Endothelial cell of umbilical vein (primary cell): ENCODE measurements around the gene IRX3. TPM values are rescaled to one million over a fixed set of nuclear protein-coding genes. Genes with fewer than 3 reads are reported as not detected.

Experiments used
- BruUV-seq: library from RNA; stranded (reverse); fragments of 400-500 nt; replicated peaks from 2 replicates; lab custom pipeline; 2021; lab: Mats Ljungman, UMichigan
- CTCF ChIA-PET: fragments of 300-600, 350-600 bp; sonication (Branson Sonifier 250); formaldehyde crosslinking; loops from one replicate; lab custom pipeline; 2021; ENCODE audit warnings: antibody characterized with exemption, inconsistent platforms; lab: Charles Lee
- POLR2A ChIA-PET: fragments of 300-600, 350-600 bp; sonication (Branson Sonifier 250); formaldehyde crosslinking; loops from one replicate; lab custom pipeline; 2021; ENCODE audit warnings: antibody characterized with exemption, inconsistent platforms; lab: Charles Lee
- DNase-seq: peaks from one replicate; pipeline ENCODE4 v3.0.0-alpha.2; 2011; ENCODE audit warnings: low read depth, low spot score
- FAIRE-seq: peaks from 2 replicates; lab custom pipeline; 2011; peaks lifted over from hg19 to GRCh38; lab: Jason Lieb, UNC
- H2AFZ ChIP-seq: 2 replicates; pipeline ENCODE4 v1.6.0; 2012; ENCODE audit warnings: low read depth, low read length, control low read depth, inconsistent platforms
- H3K27ac ChIP-seq: 2 replicates; pipeline ENCODE4 v1.5.1; 2011; ENCODE audit warnings: low read depth, mild to moderate bottlenecking, control low read depth, low read length, moderate library complexity; ENCODE audit not compliant: insufficient read depth
- H3K27me3 ChIP-seq, 2 experiments: 2 replicates each; pipeline versions ENCODE4 v1.6.0 to v1.6.1; 2011; ENCODE audit warnings: low read length in 2 of 2, mixed read lengths in 1 of 2; ENCODE audit not compliant: control insufficient read depth in 2 of 2, insufficient read depth in 2 of 2
- H3K36me3 ChIP-seq, 2 experiments: 2 replicates in 1 of 2; 3 replicates in 1 of 2; pipeline ENCODE4 v1.5.1; 2011; ENCODE audit warnings: low read length in 2 of 2, mild to moderate bottlenecking in 1 of 2, moderate library complexity in 1 of 2; ENCODE audit not compliant: control insufficient read depth in 2 of 2, insufficient read depth in 2 of 2; ENCODE audit errors: extremely low read depth in 1 of 2
- H3K4me1 ChIP-seq: 3 replicates; pipeline ENCODE4 v1.5.1; 2011; ENCODE audit warnings: mild to moderate bottlenecking, low read length; ENCODE audit not compliant: control insufficient read depth, insufficient read depth; ENCODE audit errors: extremely low read depth
- H3K4me2 ChIP-seq: 2 replicates; pipeline ENCODE4 v1.6.1; 2011; ENCODE audit warnings: low read length, control low read depth, mixed read lengths; ENCODE audit not compliant: insufficient read depth
- H3K4me3 ChIP-seq, 3 experiments: fragments of 200-600 bp in 1 of 3; sonication (generic), shearing (Covaris generic) in 1 of 3; replicated peaks in 1 of 3; 2 replicates each; pipeline ENCODE4 v1.5.1; 2011 to 2016; ENCODE audit warnings: control low read depth in 3 of 3, low read length in 3 of 3, mild to moderate bottlenecking in 2 of 3, inconsistent platforms in 1 of 3, low read depth in 1 of 3, moderate library complexity in 1 of 3; ENCODE audit not compliant: insufficient read depth in 1 of 3
- H3K79me2 ChIP-seq: 2 replicates; pipeline ENCODE4 v1.6.0; 2012; ENCODE audit warnings: low read length, inconsistent platforms; ENCODE audit not compliant: control insufficient read depth, insufficient read depth
- H3K9ac ChIP-seq: replicated peaks from 2 replicates; pipeline ENCODE3; 2011; ENCODE audit warnings: low read length, control low read depth; ENCODE audit not compliant: insufficient read depth; ENCODE audit errors: extremely low read depth
- H3K9me1 ChIP-seq: replicated peaks from 3 replicates; pipeline ENCODE4 v1.6.0; 2011; ENCODE audit warnings: mild to moderate bottlenecking, low read length; ENCODE audit not compliant: control insufficient read depth, insufficient read depth; ENCODE audit errors: extremely low read depth
- H3K9me3 ChIP-seq: replicated peaks from 2 replicates; pipeline ENCODE4 v1.5.1; 2012; ENCODE audit warnings: low read length, inconsistent platforms; ENCODE audit not compliant: control insufficient read depth, insufficient read depth
- H4K20me1 ChIP-seq: replicated peaks from 2 replicates; pipeline ENCODE3; 2011; ENCODE audit warnings: mild to moderate bottlenecking, low read length; ENCODE audit not compliant: control insufficient read depth, insufficient read depth; ENCODE audit errors: extremely low read depth
- EZH2 ChIP-seq: IDR thresholded peaks from 2 replicates; pipeline ENCODE4 v1.6.1; 2012; ENCODE audit warnings: borderline replicate concordance, low read depth, mild to moderate bottlenecking, moderate library complexity, low read length, inconsistent platforms; ENCODE audit not compliant: severe bottlenecking
- FOS ChIP-seq: IDR thresholded peaks from 2 replicates; pipeline ENCODE4 v1.6.1; 2011; ENCODE audit warnings: mild to moderate bottlenecking, low read length, moderate library complexity, borderline replicate concordance; ENCODE audit not compliant: insufficient read depth
- GATA2 ChIP-seq: IDR thresholded peaks from 2 replicates; pipeline ENCODE4 v1.7.0; 2011; ENCODE audit warnings: low read depth, mild to moderate bottlenecking, moderate library complexity, mixed read lengths, low read length; ENCODE audit not compliant: insufficient read length, insufficient read depth
- JUN ChIP-seq: IDR thresholded peaks from 2 replicates; pipeline ENCODE4 v1.6.1; 2011; ENCODE audit warnings: borderline replicate concordance, low read depth; ENCODE audit not compliant: insufficient read length, insufficient read depth
- MAX ChIP-seq: IDR thresholded peaks from 2 replicates; pipeline ENCODE4 v1.6.1; 2011; ENCODE audit not compliant: insufficient read depth, insufficient read length
- MYC ChIP-seq: IDR thresholded peaks from one replicate; pipeline ENCODE4 v1.6.1; 2011; ENCODE audit warnings: mild to moderate bottlenecking, low read depth, low read length
- POLR2A ChIP-seq: IDR thresholded peaks from 2 replicates; pipeline ENCODE4 v1.6.1; 2012; ENCODE audit warnings: low read depth, mild to moderate bottlenecking, control low read depth, low read length
- POLR2AphosphoS5 ChIP-seq: IDR thresholded peaks from 2 replicates; pipeline ENCODE4 v1.6.1; 2012; ENCODE audit warnings: low read depth, mild to moderate bottlenecking, control low read depth, low read length, moderate library complexity; ENCODE audit not compliant: insufficient read depth
- dilution Hi-C: fragments of 300-500 bp; cut with MboI; formaldehyde crosslinking; loops from one replicate; pipeline ENCODE4 v1.15.0; 2019; ENCODE audit warnings: low sequenced_read_pairs; ENCODE audit not compliant: extremely low pct_ligation_motif_present
- intact Hi-C: fragments of 100-400 bp; cut with micrococcal nuclease; formaldehyde crosslinking; loops from one replicate; pipeline ENCODE4 v1.10.0; 2022
- polyA plus RNA-seq, 4 experiments: library from polyadenylated mRNA; depleted of rRNA in 3 of 4; stranded (reverse) in 3 of 4; unstranded in 1 of 4; fragments of >200 nt; gene quantifications; 2 replicates each; pipeline versions ENCODE4 v1.2.1 to v1.2.3, GENCODE V29; 2011 to 2012; ENCODE audit warnings: missing spikeins in 1 of 4
- total RNA-seq: library from RNA; stranded (reverse); gene quantifications from 2 replicates; pipeline ENCODE4 v1.2.3, GENCODE V29; 2021
- TF ChIP-seq, protein P1 (sequence below), 2 donors: IDR thresholded peaks; 1 replicate in 1 of 2; 2 replicates in 1 of 2; pipeline ENCODE4 v1.5.1; 2011; ENCODE audit warnings: low read length in 2 of 2, mild to moderate bottlenecking in 2 of 2, moderate library complexity in 2 of 2, control low read depth in 1 of 2, inconsistent platforms in 1 of 2, low read depth in 1 of 2; ENCODE audit not compliant: insufficient read depth in 1 of 2; ENCODE audit errors: extremely low read depth in 1 of 2

Gene IRX3
- total and polyA plus RNA-seq, 2 donors (not counting 3 experiments of a cell fraction or from before 2014, with no cell fraction given) = not detected

DNA sequence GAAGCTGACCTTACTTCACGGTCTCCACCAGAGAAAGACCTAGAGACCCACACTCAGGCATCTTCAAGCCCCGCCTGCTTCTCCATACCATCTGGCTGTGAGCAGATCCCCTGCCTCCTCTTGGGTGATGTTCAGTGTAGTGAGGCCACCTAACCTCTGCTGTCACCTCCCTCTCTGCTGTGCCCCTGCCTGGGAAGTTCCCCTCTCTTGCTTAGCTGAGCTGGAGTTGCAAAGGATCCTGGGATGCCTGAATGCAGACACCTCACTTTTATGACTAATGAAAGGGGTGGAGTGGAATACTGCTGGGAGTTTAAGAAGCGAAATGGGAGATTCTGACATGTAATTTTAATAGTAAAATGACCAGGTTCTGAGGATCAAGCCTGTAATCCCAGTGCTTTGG lies 5.8 kb downstream of the IRX3 start:
- H3K4me2 ChIP-seq = no peak overlapping the region
- ChIA-PET POLR2A (no interaction called here), CTCF (interaction anchor here (2.0 kb wide), 1 partner anchor 388 kb away, joined by 6 read pairs; no protein-coding TSS in a partner anchor)
- no peaks in the 10 kb centered on the region for H3K79me2 ChIP-seq
- no peaks in the 10 kb centered on the region for H4K20me1 ChIP-seq
- no peaks in the 10 kb centered on the region for H3K9me3 ChIP-seq
- dilution Hi-C loops (no loop called here), intact Hi-C loops (loop anchor here (5.0 kb wide), 2 partner anchors 333 to 388 kb away; no protein-coding TSS in a partner anchor)
- H3K4me3 ChIP-seq = no peak overlapping the region
- no peak overlapping the region for H3K27ac ChIP-seq
- no peak overlapping the region for H2AFZ ChIP-seq
- no peaks in the 10 kb centered on the region for H3K9me1 ChIP-seq
- H3K4me1 ChIP-seq = no peaks in the 10 kb centered on the region
- no peaks in the 10 kb centered on the region for H3K36me3 ChIP-seq
- TF ChIP-seq MAX (no peak), GATA2 (no peak), JUN (no peak), EZH2 (no peak), POLR2A (no peak), POLR2AphosphoS5 (no peak), MYC (no peak), FOS (no peak)
- TF ChIP-seq, protein P1, sequence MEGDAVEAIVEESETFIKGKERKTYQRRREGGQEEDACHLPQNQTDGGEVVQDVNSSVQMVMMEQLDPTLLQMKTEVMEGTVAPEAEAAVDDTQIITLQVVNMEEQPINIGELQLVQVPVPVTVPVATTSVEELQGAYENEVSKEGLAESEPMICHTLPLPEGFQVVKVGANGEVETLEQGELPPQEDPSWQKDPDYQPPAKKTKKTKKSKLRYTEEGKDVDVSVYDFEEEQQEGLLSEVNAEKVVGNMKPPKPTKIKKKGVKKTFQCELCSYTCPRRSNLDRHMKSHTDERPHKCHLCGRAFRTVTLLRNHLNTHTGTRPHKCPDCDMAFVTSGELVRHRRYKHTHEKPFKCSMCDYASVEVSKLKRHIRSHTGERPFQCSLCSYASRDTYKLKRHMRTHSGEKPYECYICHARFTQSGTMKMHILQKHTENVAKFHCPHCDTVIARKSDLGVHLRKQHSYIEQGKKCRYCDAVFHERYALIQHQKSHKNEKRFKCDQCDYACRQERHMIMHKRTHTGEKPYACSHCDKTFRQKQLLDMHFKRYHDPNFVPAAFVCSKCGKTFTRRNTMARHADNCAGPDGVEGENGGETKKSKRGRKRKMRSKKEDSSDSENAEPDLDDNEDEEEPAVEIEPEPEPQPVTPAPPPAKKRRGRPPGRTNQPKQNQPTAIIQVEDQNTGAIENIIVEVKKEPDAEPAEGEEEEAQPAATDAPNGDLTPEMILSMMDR (IDR thresholded peaks at IDR 0.05; ENCODE audit: extremely low read depth in 1 of 2, insufficient read depth in 1 of 2, low read depth in 1 of 2, low read length in 2 of 2) = no peak
- DNase-seq (no peak), FAIRE-seq (no peak)
- no TSS peak for BruUV-seq
- H3K9ac ChIP-seq = no peak overlapping the region
- H3K27me3 ChIP-seq = peaks cover 41 to 56% of the 10 kb centered on the region in 2 experiments
